GM18520 (cell line): ENCODE results near the gene AREG.

ENCODE experiments used
- ATAC-seq: cut with Tn5 transposase; IDR thresholded peaks from one replicate; pipeline ENCODE4 v1.9.1; 2021; ENCODE audit not compliant: unreplicated experiment

Gene AREG

DNA sequence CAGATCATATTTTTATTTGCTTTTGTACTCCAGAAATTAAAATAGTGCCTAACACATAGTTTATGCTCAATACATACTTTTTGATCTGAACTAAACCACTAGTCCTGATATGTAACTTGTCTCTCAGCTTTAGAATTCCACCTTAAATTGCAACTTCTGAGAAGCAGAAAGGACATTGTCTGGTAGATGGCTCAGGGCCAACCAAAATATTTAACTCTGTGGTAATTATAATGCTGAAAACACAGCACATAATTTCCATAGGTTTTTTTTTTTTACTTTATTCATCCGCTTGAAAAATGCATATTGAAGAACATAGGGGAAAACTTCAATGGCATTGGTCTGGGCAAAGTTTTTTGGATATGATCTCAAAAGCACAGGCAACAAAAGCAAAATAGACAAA is 59.3 kb downstream of the AREG start:
- no peak for ATAC-seq
